Suprapubic skin (tissue), 4 donors: ENCODE data around the gene C1S. TPM values are rescaled to one million over a fixed set of nuclear protein-coding genes. Genes with fewer than 3 reads are reported as not detected.

ENCODE experiments used
- DNase-seq, 2 donors: peaks; one replicate each; pipeline ENCODE4 v3.0.0-alpha.2; 2019; ENCODE audit warnings: low spot score in 2 of 2
- H3K27ac ChIP-seq: fragments of 200-600 bp; sonication (generic); one replicate; pipeline ENCODE4 v1.5.1; 2019
- H3K27me3 ChIP-seq: fragments of 200-600 bp; sonication (generic); one replicate; pipeline ENCODE4 v1.5.1; 2019
- H3K36me3 ChIP-seq: fragments of 200-600 bp; sonication (generic); one replicate; pipeline ENCODE4 v1.5.1; 2019
- H3K4me1 ChIP-seq: fragments of 200-600 bp; sonication (generic); one replicate; pipeline ENCODE4 v1.5.1; 2019
- H3K4me3 ChIP-seq: fragments of 200-600 bp; sonication (generic); one replicate; pipeline ENCODE4 v1.5.1; 2019; ENCODE audit warnings: mild to moderate bottlenecking
- H3K9me3 ChIP-seq: fragments of 200-600 bp; sonication (generic); one replicate; pipeline ENCODE4 v1.5.1; 2019
- EP300 ChIP-seq: sonication (generic); formaldehyde crosslinking; IDR thresholded peaks from one replicate; pipeline ENCODE4 v1.6.1; 2017; ENCODE audit warnings: antibody characterized with exemption
- POLR2A ChIP-seq, 2 donors: fragments of 450-650 bp; IDR thresholded peaks; one replicate each; pipeline ENCODE4 v1.6.1; 2017; ENCODE audit warnings: antibody characterized with exemption in 2 of 2, mild to moderate bottlenecking in 2 of 2, moderate library complexity in 2 of 2
- POLR2AphosphoS5 ChIP-seq, 3 donors: sonication (generic); formaldehyde crosslinking; IDR thresholded peaks; one replicate each; pipeline ENCODE4 v1.6.1; 2017; ENCODE audit warnings: antibody characterized with exemption in 3 of 3
- WGBS: methylation state at CpG from one replicate; pipeline ENCODE4 v1.1.5; 2018; 5-methylcytosine and 5-hydroxymethylcytosine counted together
- total RNA-seq, 4 donors: library from RNA; depleted of rRNA; stranded (reverse); fragments of >200 nt; gene quantifications; one replicate each; pipeline ENCODE4 v1.1.0, GENCODE V29; 2016
- TF ChIP-seq, protein P1 (sequence below), 2 donors: fragments of 200-600 bp in 1 of 2; fragments of 450-650 bp in 1 of 2; sonication (generic) in 1 of 2; IDR thresholded peaks; one replicate each; pipeline ENCODE4 v1.5.1; 2016 to 2019; ENCODE audit warnings: antibody characterized with exemption in 2 of 2, mild to moderate bottlenecking in 1 of 2, moderate library complexity in 1 of 2

Gene C1S
- total RNA-seq, 4 donors from 2014 or later, result 62.6 to 99.6 (median 65.6) TPM

DNA sequence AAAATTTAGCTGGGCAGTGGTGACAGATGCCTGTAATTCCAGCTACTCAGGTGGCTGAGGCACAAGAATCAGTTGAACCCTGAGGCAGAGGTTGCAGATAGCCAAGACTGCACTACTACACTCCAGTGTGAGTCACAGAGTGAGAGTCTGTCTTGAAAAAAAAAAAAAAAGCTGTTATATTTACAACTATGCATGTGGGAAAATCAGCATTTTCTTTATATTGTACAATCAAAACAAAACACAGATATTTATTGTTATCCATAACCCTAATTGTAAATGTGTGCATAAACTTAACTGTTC lies 19.3 kb downstream of the C1S start:
- Histone ChIP-seq H3K36me3 (peaks cover 14% of the 10 kb centered on the region), H3K4me3 (peak overlapping the region; percentile 8), H3K27me3 (no peaks in the 10 kb centered on the region), H3K27ac (peak overlapping the region; percentile 89), H3K4me1 (peaks cover 32% of the 10 kb centered on the region), H3K9me3 (no peaks in the 10 kb centered on the region)
- no peak for DNase-seq
- TF ChIP-seq POLR2AphosphoS5 (IDR thresholded peaks at IDR 0.05), result no peak
- no peak for TF ChIP-seq EP300
- no peak for TF ChIP-seq POLR2A (IDR thresholded peaks at IDR 0.05)
- TF ChIP-seq, protein P1, sequence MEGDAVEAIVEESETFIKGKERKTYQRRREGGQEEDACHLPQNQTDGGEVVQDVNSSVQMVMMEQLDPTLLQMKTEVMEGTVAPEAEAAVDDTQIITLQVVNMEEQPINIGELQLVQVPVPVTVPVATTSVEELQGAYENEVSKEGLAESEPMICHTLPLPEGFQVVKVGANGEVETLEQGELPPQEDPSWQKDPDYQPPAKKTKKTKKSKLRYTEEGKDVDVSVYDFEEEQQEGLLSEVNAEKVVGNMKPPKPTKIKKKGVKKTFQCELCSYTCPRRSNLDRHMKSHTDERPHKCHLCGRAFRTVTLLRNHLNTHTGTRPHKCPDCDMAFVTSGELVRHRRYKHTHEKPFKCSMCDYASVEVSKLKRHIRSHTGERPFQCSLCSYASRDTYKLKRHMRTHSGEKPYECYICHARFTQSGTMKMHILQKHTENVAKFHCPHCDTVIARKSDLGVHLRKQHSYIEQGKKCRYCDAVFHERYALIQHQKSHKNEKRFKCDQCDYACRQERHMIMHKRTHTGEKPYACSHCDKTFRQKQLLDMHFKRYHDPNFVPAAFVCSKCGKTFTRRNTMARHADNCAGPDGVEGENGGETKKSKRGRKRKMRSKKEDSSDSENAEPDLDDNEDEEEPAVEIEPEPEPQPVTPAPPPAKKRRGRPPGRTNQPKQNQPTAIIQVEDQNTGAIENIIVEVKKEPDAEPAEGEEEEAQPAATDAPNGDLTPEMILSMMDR (IDR thresholded peaks at IDR 0.05), result no peak

DNA sequence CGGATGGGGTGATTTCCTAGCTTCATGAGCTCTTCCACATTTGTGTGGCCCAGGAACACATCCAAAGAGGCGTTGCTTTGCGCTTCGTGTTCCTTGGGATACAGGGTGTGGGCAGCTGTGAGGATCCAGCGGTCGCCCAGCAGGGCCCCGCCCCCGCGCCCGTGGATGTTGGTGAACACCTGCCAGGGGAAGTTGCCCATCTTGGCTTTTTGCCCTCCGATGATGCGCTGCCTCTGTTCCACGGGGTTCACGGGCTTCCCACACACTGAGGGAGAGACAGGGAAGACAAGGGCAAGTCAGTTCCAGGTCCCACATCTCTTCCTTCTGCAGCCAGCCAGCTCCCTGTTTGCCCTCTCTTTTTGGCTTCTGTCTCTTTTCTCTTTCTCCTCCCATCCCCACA lies 20.5 kb downstream of the C1S start:
- no peaks in the 10 kb centered on the region for H3K9me3 ChIP-seq
- DNase-seq, result no peak
- H3K4me3 ChIP-seq, result no peak overlapping the region
- no peaks in the 10 kb centered on the region for H3K27me3 ChIP-seq
- peaks cover 26% of the 10 kb centered on the region for H3K36me3 ChIP-seq
- TF ChIP-seq EP300, result no peak
- TF ChIP-seq, protein P1 (IDR thresholded peaks at IDR 0.05), result no peak
- TF ChIP-seq POLR2AphosphoS5 (IDR thresholded peaks at IDR 0.05), result no peak
- 71% methylated on average over 14 of the region's 14 CpGs for WGBS
- H3K27ac ChIP-seq, result no peak overlapping the region
- peaks cover 32% of the 10 kb centered on the region for H3K4me1 ChIP-seq

DNA sequence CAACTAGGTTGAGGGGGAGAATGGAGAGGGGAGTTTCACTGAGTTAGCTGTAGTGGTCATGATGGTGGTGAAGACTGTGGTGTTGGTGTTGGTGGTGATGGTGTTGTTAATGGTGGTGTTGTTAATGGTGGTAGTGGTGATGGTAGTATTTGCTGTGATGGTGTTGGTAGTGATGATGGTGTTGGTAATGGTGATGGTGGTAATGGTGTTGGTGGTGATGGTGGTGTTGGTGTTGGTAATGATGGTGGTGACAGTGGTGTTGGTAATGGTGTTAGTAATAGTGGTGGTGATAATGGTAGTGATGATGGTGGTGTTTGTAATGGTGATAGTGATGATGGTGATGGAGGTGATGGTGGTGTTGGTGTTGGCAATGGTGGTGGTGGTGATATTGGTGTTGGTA lies 22.6 kb downstream of the C1S start:
- no peaks in the 10 kb centered on the region for H3K9me3 ChIP-seq
- H3K4me3 ChIP-seq, result no peak overlapping the region
- H3K27me3 ChIP-seq, result no peaks in the 10 kb centered on the region
- H3K4me1 ChIP-seq, result peaks cover 32% of the 10 kb centered on the region
- TF ChIP-seq, protein P1 (IDR thresholded peaks at IDR 0.05), result no peak
- TF ChIP-seq POLR2AphosphoS5 (IDR thresholded peaks at IDR 0.05), result no peak
- no peak for TF ChIP-seq POLR2A (IDR thresholded peaks at IDR 0.05)
- no peak for DNase-seq
- no peak overlapping the region for H3K27ac ChIP-seq
- H3K36me3 ChIP-seq, result peaks cover 38% of the 10 kb centered on the region

DNA sequence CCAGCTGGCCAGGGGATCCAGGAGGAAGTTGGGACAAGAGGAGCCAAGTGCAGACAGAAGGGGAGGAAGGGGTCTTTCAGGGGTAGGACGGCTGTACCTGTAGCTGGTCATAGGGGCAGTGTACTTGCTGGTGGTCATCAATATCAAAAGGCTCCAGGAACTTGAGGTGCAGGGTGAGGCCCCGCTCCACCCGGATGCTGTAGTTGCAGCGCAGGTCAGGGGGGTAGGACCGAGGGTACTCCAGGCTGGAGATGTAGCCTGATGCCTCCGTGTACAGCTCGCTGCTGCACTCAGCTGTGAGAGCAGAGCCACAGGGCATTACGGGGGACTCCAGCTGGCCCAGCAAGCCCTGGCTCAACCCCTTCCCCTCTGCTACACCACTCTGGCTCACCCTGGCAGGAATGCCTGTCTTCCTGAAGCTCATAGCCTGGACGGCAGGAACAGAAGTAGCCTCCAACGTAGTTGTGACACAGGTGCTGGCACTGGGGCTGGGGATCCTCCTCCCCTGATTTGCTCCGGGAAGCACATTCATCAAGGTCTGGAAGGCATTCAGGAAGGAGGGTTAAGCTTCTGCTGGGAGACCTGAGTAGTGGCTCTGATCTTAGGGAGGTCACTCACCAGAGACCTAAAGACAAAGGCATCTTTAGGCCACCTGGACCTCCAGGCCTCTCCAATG lies 28.8 kb downstream of the C1S start:
- peaks cover 47% of the 10 kb centered on the region for H3K4me1 ChIP-seq
- peak overlapping the region; percentile 52 for H3K4me3 ChIP-seq
- WGBS, result 78% methylated on average over 7 of the region's 11 CpGs
- H3K27me3 ChIP-seq, result no peaks in the 10 kb centered on the region
- H3K36me3 ChIP-seq, result peaks cover 38% of the 10 kb centered on the region
- no peaks in the 10 kb centered on the region for H3K9me3 ChIP-seq
- no peak overlapping the region for H3K27ac ChIP-seq
- DNase-seq, result peak in 1 of 2 donors; percentile 72
- TF ChIP-seq, protein P1 (IDR thresholded peaks at IDR 0.05), result no peak
- TF ChIP-seq POLR2AphosphoS5 (IDR thresholded peaks at IDR 0.05) (no peak), EP300 (no peak), POLR2A (IDR thresholded peaks at IDR 0.05) (no peak)

DNA sequence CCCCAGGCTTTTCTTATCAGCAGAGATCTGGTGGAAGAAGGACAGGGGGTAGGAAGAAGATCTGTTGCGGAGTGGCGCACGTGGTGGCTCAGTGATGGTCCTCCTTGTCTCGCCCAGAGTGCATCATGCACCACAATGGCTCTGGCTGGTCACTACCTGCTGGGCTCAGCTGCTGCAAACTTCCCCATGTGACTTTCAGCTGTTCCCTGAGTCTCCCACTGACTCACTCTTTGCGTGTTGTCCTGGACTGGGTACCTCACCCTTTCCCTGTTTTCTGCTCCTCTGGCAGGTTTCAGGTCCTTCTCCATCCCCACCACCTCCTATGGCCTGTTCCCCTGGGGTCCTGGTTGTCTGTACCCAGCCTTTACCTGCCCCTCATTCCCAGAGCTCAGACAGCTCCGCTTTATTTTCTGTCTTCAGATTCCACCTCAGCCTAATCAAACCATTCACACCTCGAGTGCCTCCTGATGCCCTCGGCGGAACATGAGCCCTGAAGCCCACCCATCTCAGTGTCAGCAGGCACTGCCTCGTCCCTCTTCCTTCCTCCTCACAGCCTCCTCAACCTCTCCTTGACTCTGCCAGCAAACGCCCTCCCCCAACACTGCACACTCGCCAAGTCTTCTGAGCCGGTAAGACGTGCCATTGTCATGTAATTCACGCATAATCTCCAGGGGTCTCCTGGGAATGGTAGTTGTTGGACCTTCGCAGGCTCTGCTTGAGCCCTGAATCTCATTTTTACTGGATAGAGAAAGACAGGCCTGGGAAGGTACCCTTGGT lies 29.9 kb downstream of the C1S start:
- Histone ChIP-seq H3K4me1 (peaks cover 50% of the 10 kb centered on the region), H3K36me3 (peaks cover 33% of the 10 kb centered on the region), H3K4me3 (peak overlapping the region; percentile 52), H3K27ac (peak overlapping the region; percentile 90), H3K27me3 (no peaks in the 10 kb centered on the region), H3K9me3 (no peaks in the 10 kb centered on the region)
- peak; percentile 62 to 63 for DNase-seq
- TF ChIP-seq POLR2AphosphoS5 (IDR thresholded peaks at IDR 0.05), result no peak
- no peak for TF ChIP-seq POLR2A (IDR thresholded peaks at IDR 0.05)
- no peak for TF ChIP-seq EP300
- TF ChIP-seq, protein P1 (IDR thresholded peaks at IDR 0.05), result no peak
- 69% methylated on average over 16 of the region's 16 CpGs for WGBS
